GM21786 (cell line): Measurements from ENCODE around the gene JUP.

Experiments
- ATAC-seq: cut with Tn5 transposase; IDR thresholded peaks from one replicate; pipeline ENCODE4 v1.9.1; 2021; ENCODE audit not compliant: unreplicated experiment

JUP gene

GRCh38 chr17:41724476-41725050, 61.9 kb downstream of the JUP start:
- no peak for ATAC-seq

- ATAC-seq = no peak
Measured at GRCh38 chr17:41723801-41724475, 62.6 kb downstream of the JUP start.

GRCh38 chr17:41722231-41722630, 64.3 kb downstream of the JUP start:
- no peak for ATAC-seq

- no peak for ATAC-seq
Measured at GRCh38 chr17:41718287-41718645, 68.2 kb downstream of the JUP start.

GRCh38 chr17:41717408-41718286, 68.9 kb downstream of the JUP start:
- ATAC-seq = no peak

GRCh38 chr17:41711669-41712400, 74.7 kb downstream of the JUP start, which contains the start of gene GAST:
Gene GAST (plus strand): TSS chr17:41712331. CDS start chr17:41715437, 3,106 bp downstream.
- ATAC-seq = no peak

- no peak for ATAC-seq
Measured at GRCh38 chr17:41710472-41711090, 75.9 kb downstream of the JUP start.

- no peak for ATAC-seq
Measured at GRCh38 chr17:41707803-41708669, 78.5 kb downstream of the JUP start.

- no peak for ATAC-seq
Measured at GRCh38 chr17:41705271-41705991, 81.1 kb downstream of the JUP start.
